ENCODE measurements around the gene MESP2. TPM values are rescaled to one million over a fixed set of nuclear protein-coding genes. Genes with fewer than 3 reads are reported as not detected.
A peak's percentile ranks its signal among the peaks of the same experiment; 100 is the strongest.

MESP2 gene
- total and polyA plus RNA-seq, 9 of the 15 experiments (the other 6 are each of a cell fraction or from before 2014, with no cell fraction given) = 0.08 to 0.82 (median 0.37) TPM

- Histone ChIP-seq H3K4me3 (peak overlapping the region; percentile 26; the same call in 1 of the 2 replicates), H3K27ac (ENCODE audit: extremely low read depth, low read depth, low read length) (peak overlapping the region; percentile 64; the same call in 1 of the 3 replicates), H3K4me2 (ENCODE audit: insufficient read depth, low read length) (peak overlapping the region; percentile 61; the same call in 1 of the 2 replicates), H3K79me2 (ENCODE audit: control insufficient read depth, insufficient read depth, low read length) (no peaks in the 10 kb centered on the region), H4K20me1 (replicated peaks; ENCODE audit: control insufficient read depth, insufficient read depth, low read length) (no peaks in the 10 kb centered on the region), H3K4me1 (replicated peaks in 1 of 2; ENCODE audit: control insufficient read depth in 2 of 2, insufficient read depth in 2 of 2, low read length in 2 of 2) (peaks cover 10 to 28% of the 10 kb centered on the region in 2 experiments), H3K36me3 (ENCODE audit: control insufficient read depth, insufficient read depth, low read length) (no peaks in the 10 kb centered on the region), H3K27me3 (ENCODE audit: control insufficient read depth in 2 of 2, insufficient read depth in 2 of 2, low read length in 2 of 2) (no peaks in the 10 kb centered on the region), H3K9me3 (replicated peaks; ENCODE audit: control insufficient read depth, insufficient read depth, low read depth, low read length) (no peaks in the 10 kb centered on the region), H2AFZ (ENCODE audit: low read depth, low read length) (peak overlapping the region; percentile 98), H3K9me1 (ENCODE audit: control insufficient read depth, insufficient read depth, low read length) (peaks cover 3% of the 10 kb centered on the region), H3K9ac (ENCODE audit: insufficient read depth in 1 of 2, low read depth in 2 of 2, low read length in 2 of 2) (peak overlapping the region; percentile 26 to 90; a peak in 3 of 4 replicates)
- 92% methylated on average over 11 of the region's 14 CpGs for WGBS (ENCODE audit: insufficient coverage, low coverage, missing lambda C conversion rate)
- in situ Hi-C loops (cut with MboI) = no loop called here
- DNase-seq (ENCODE audit: extremely low read depth in 1 of 4, low spot score in 3 of 4) = no peak
- CTCF ChIA-PET (ENCODE audit: low intra/inter-chr PET ratio) = no interaction called here
- POLR2A ChIA-PET = interaction anchor here (0.8 kb wide), 1 partner anchor 10 kb away, joined by 4 read pairs; no protein-coding TSS in a partner anchor
- no peak for ATAC-seq
- no peak for TF ChIP-seq HDAC2 (IDR thresholded peaks at IDR 0.05)
- TF ChIP-seq C11orf30 (IDR thresholded peaks at IDR 0.05; ENCODE audit: low read depth) = no peak
- TF ChIP-seq POLR2H (tag; IDR thresholded peaks at IDR 0.05; ENCODE audit: low read depth) = no peak
- 0 out of 4 replicates have a peak, but pooled peaks of 1 of the 2 experiments have one; percentile 7 for TF ChIP-seq SRF (CRISPR knock-in tag; IDR thresholded peaks at IDR 0.05)
- TF ChIP-seq MYC (IDR thresholded peaks at IDR 0.05; ENCODE audit: low read depth, low read length) = no peak
- peak; percentile 30; the same call in 1 of the 2 replicates for TF ChIP-seq MYC (CRISPR knock-in tag; IDR thresholded peaks at IDR 0.05; ENCODE audit: borderline replicate concordance, low read depth)
- no peak for TF ChIP-seq CREB3 (tag; conservative IDR thresholded peaks at IDR 0.05; ENCODE audit: low read depth)
- no peak for FAIRE-seq
- BruUV-seq (replicated peaks) = TSS peak; percentile 46
- intact Hi-C loops (cut with micrococcal nuclease) = no loop called here
Measured at GRCh38 chr15:89775815-89776214, 317 bp upstream of the MESP2 start.
